WTC11 (cell line): ENCODE data around the gene PLXDC2. TPM values are rescaled to one million over a fixed set of nuclear protein-coding genes. Genes with fewer than 3 reads are reported as not detected.

Experiments used
- AFF4 ChIP-seq: sonication (generic); formaldehyde crosslinking; IDR thresholded peaks from 2 replicates; pipeline ENCODE4 v1.8.1; 2023; ENCODE audit warnings: mild to moderate bottlenecking, missing genetic modification reagents, borderline replicate concordance
- CBFB ChIP-seq: sonication (generic); formaldehyde crosslinking; IDR thresholded peaks from 2 replicates; pipeline ENCODE4 v1.8.1; 2022; ENCODE audit warnings: mild to moderate bottlenecking, low read depth, missing genetic modification reagents
- CTCF ChIP-seq: fragments of 200-600 bp; IDR thresholded peaks from 2 replicates; pipeline ENCODE4 v1.8.0; 2022; ENCODE audit warnings: antibody characterized with exemption
- E2F1 ChIP-seq: sonication (generic); formaldehyde crosslinking; IDR thresholded peaks from 2 replicates; pipeline ENCODE4 v1.8.0; 2022; ENCODE audit warnings: mild to moderate bottlenecking, missing genetic modification reagents
- E2F5 ChIP-seq: sonication (generic); formaldehyde crosslinking; IDR thresholded peaks from 2 replicates; pipeline ENCODE4 v1.8.1; 2022; ENCODE audit warnings: mild to moderate bottlenecking, moderate library complexity, missing genetic modification reagents
- ELF4 ChIP-seq: sonication (generic); formaldehyde crosslinking; IDR thresholded peaks from 2 replicates; pipeline ENCODE4 v1.8.1; 2022; ENCODE audit warnings: low read depth, mild to moderate bottlenecking, moderate library complexity, missing genetic modification reagents
- ERG ChIP-seq: fragments of 250-450 bp; sonication (Bioruptor Pico); IDR thresholded peaks from 2 replicates; pipeline ENCODE4 v1.8.0; 2021; ENCODE audit warnings: mild to moderate bottlenecking
- FOXK1 ChIP-seq: sonication (generic); formaldehyde crosslinking; IDR thresholded peaks from 2 replicates; pipeline ENCODE4 v1.8.0; 2022; ENCODE audit warnings: mild to moderate bottlenecking, moderate library complexity, missing genetic modification reagents
- GTF2I ChIP-seq: fragments of 250-450 bp; sonication (Bioruptor Pico); conservative IDR thresholded peaks from 2 replicates; pipeline ENCODE4 v1.4.0; 2021; ENCODE audit warnings: mild to moderate bottlenecking
- HMGA2 ChIP-seq: fragments of 250-450 bp; sonication (Bioruptor Pico); IDR thresholded peaks from 2 replicates; pipeline ENCODE4 v1.4.0; 2021; ENCODE audit warnings: mild to moderate bottlenecking, moderate library complexity
- HMGXB4 ChIP-seq: sonication (generic); formaldehyde crosslinking; IDR thresholded peaks from 2 replicates; pipeline ENCODE4 v1.8.1; 2023; ENCODE audit warnings: mild to moderate bottlenecking, moderate library complexity, missing genetic modification reagents
- IRF2 ChIP-seq: sonication (generic); formaldehyde crosslinking; IDR thresholded peaks from 2 replicates; pipeline ENCODE4 v1.8.0; 2022; ENCODE audit warnings: low read depth, missing genetic modification reagents, borderline replicate concordance
- JUN ChIP-seq: sonication (generic); formaldehyde crosslinking; IDR thresholded peaks from 2 replicates; pipeline ENCODE4 v1.8.0; 2023; ENCODE audit warnings: mild to moderate bottlenecking, missing genetic modification reagents
- KAT7 ChIP-seq: sonication (generic); formaldehyde crosslinking; IDR thresholded peaks from 2 replicates; pipeline ENCODE4 v1.8.1; 2023; ENCODE audit warnings: missing genetic modification reagents, mild to moderate bottlenecking, borderline replicate concordance
- MXD4 ChIP-seq: fragments of 250-450 bp; sonication (Bioruptor Pico); IDR thresholded peaks from 2 replicates; pipeline ENCODE4 v1.8.0; 2021; ENCODE audit warnings: mild to moderate bottlenecking, moderate library complexity, borderline replicate concordance
- NFATC4 ChIP-seq: fragments of 250-450 bp; sonication (Bioruptor Pico); IDR thresholded peaks from 2 replicates; pipeline ENCODE4 v1.9.0; 2021; ENCODE audit warnings: mild to moderate bottlenecking
- NFYB ChIP-seq: sonication (generic); formaldehyde crosslinking; conservative IDR thresholded peaks from 2 replicates; pipeline ENCODE4 v1.8.0; 2022; ENCODE audit warnings: low read depth, missing genetic modification reagents
- NR2C2 ChIP-seq: sonication (generic); formaldehyde crosslinking; IDR thresholded peaks from 2 replicates; pipeline ENCODE4 v1.8.0; 2022; ENCODE audit warnings: mild to moderate bottlenecking, missing genetic modification reagents
- PREB ChIP-seq: sonication (generic); formaldehyde crosslinking; IDR thresholded peaks from 2 replicates; pipeline ENCODE4 v1.8.1; 2022; ENCODE audit warnings: mild to moderate bottlenecking, missing genetic modification reagents, moderate library complexity, borderline replicate concordance
- RELA ChIP-seq: sonication (generic); formaldehyde crosslinking; IDR thresholded peaks from 2 replicates; pipeline ENCODE4 v1.8.1; 2022; ENCODE audit warnings: missing genetic modification reagents, mild to moderate bottlenecking, borderline replicate concordance
- RORB ChIP-seq: fragments of 250-450 bp; sonication (Bioruptor Pico); IDR thresholded peaks from 2 replicates; pipeline ENCODE4 v1.9.0; 2021; ENCODE audit warnings: mild to moderate bottlenecking
- TCF7 ChIP-seq: sonication (generic); formaldehyde crosslinking; IDR thresholded peaks from 2 replicates; pipeline ENCODE4 v1.8.0; 2022; ENCODE audit warnings: mild to moderate bottlenecking, low read depth, missing genetic modification reagents, moderate library complexity
- TEAD1 ChIP-seq: sonication (generic); formaldehyde crosslinking; IDR thresholded peaks from 2 replicates; pipeline ENCODE4 v1.8.0; 2022; ENCODE audit warnings: mild to moderate bottlenecking, missing genetic modification reagents
- TEAD4 ChIP-seq: sonication (generic); formaldehyde crosslinking; IDR thresholded peaks from 2 replicates; pipeline ENCODE4 v1.8.0; 2022; ENCODE audit warnings: mild to moderate bottlenecking, missing genetic modification reagents
- USF1 ChIP-seq: sonication (generic); formaldehyde crosslinking; IDR thresholded peaks from 2 replicates; pipeline ENCODE4 v1.8.0; 2022; ENCODE audit warnings: mild to moderate bottlenecking, missing genetic modification reagents
- ZBTB21 ChIP-seq: sonication (generic); formaldehyde crosslinking; IDR thresholded peaks from 2 replicates; pipeline ENCODE4 v1.8.1; 2023; ENCODE audit warnings: mild to moderate bottlenecking, missing genetic modification reagents, borderline replicate concordance
- total RNA-seq: library from RNA; stranded (reverse); gene quantifications from 3 replicates; pipeline ENCODE4 v1.2.3, GENCODE V29; 2021

PLXDC2 gene
- total RNA-seq, 1 experiment from 2014 or later: 31.7 TPM

GRCh38 chr10:19815731-19816410 lies 361 bp upstream of the PLXDC2 start (continued):
- TF ChIP-seq AFF4 (no peak), IRF2 (no peak), HMGA2 (CRISPR knock-in tag) (no peak), MXD4 (CRISPR knock-in tag) (no peak), ZBTB21 (no peak), CBFB (CRISPR knock-in tag) (peak; percentile 8; the same call in 1 of the 2 replicates), PREB (no peak), JUN (CRISPR knock-in tag) (no peak), NFATC4 (CRISPR knock-in tag) (no peak), CTCF (no peak), USF1 (no peak), NR2C2 (CRISPR knock-in tag) (no peak), NFYB (CRISPR knock-in tag) (0 out of 2 replicates have a peak, but pooled peaks have one; percentile 10), TEAD4 (CRISPR knock-in tag) (no peak), E2F1 (CRISPR knock-in tag) (no peak), RORB (CRISPR knock-in tag) (no peak), HMGXB4 (CRISPR knock-in tag) (peak; percentile 84), GTF2I (CRISPR knock-in tag) (no peak), RELA (CRISPR knock-in tag) (no peak), FOXK1 (CRISPR knock-in tag) (peak; percentile 60; the same call in 1 of the 2 replicates), KAT7 (CRISPR knock-in tag) (peak; percentile 95), ELF4 (CRISPR knock-in tag) (0 out of 2 replicates have a peak, but pooled peaks have one; percentile 70), ERG (CRISPR knock-in tag) (no peak), TEAD1 (CRISPR knock-in tag) (peak; percentile 82; the same call in 1 of the 2 replicates), TCF7 (CRISPR knock-in tag) (no peak), E2F5 (CRISPR knock-in tag) (peak; percentile 83)
